Measurements from ENCODE around the gene ADIPOR2.

Gene ADIPOR2

DNA sequence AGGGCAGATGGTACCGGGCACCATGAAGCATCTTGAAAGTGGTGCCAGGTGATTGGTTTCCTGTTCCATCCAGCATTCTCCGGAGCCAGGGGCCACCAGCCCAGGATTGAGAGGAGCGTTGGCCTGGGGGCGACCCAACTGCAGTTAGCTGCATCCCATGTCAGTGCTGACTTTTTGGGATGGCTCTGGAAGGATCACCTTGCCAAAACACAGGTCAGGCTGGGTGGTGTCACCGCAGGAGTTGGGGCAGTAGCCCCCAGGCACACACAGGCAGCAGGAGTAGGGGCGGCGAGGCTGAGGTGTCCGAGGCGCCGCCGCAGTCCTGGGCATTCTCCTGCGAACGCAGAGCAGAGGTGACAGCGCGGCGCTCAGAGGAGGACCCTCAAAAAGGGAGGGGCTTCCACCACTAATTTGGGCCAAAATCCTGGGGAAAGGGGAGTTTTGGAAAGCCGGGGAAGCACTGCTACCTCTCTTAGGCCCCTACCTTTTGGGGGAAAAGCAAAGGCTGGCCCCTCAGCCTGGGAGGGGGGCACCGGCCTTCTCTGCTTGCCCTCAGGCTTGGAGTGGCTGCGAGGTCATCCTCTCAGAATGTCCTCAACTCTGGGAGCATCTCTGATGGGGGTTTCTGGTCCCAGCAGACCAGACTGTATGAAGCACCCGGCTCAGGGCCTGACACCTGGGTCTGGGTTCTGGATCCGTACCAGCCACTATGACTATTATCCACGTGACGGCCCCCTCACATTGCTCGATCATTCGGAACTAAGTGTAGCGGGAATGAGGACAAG is 102.7 kb downstream of the ADIPOR2 start:
- no peak overlapping the region for H3K4me3 ChIP-seq (ENCODE audit: low read length)
- no peak for DNase-seq (ENCODE audit: low read depth, low spot score)

GRCh38 chr12:1794440-1795090 is 103.7 kb downstream of the ADIPOR2 start:
- no peak overlapping the region for H3K4me3 ChIP-seq (ENCODE audit: low read length)
- DNase-seq (ENCODE audit: low read depth, low spot score): no peak

GRCh38 chr12:1795221-1795784 is 104.4 kb downstream of the ADIPOR2 start:
- DNase-seq (ENCODE audit: low read depth, low spot score): no peak
- no peak overlapping the region for H3K4me3 ChIP-seq (ENCODE audit: low read length)

- DNase-seq (ENCODE audit: low read depth, low spot score): peak; percentile 89
- peak overlapping the region; percentile 72 for H3K4me3 ChIP-seq (ENCODE audit: low read length)
Observed at GRCh38 chr12:1795785-1796514, 105.1 kb downstream of the ADIPOR2 start.

GRCh38 chr12:1796515-1797010 is 105.7 kb downstream of the ADIPOR2 start:
- DNase-seq (ENCODE audit: low read depth, low spot score): no peak
- H3K4me3 ChIP-seq (ENCODE audit: low read length): peak overlapping the region; percentile 72

DNA sequence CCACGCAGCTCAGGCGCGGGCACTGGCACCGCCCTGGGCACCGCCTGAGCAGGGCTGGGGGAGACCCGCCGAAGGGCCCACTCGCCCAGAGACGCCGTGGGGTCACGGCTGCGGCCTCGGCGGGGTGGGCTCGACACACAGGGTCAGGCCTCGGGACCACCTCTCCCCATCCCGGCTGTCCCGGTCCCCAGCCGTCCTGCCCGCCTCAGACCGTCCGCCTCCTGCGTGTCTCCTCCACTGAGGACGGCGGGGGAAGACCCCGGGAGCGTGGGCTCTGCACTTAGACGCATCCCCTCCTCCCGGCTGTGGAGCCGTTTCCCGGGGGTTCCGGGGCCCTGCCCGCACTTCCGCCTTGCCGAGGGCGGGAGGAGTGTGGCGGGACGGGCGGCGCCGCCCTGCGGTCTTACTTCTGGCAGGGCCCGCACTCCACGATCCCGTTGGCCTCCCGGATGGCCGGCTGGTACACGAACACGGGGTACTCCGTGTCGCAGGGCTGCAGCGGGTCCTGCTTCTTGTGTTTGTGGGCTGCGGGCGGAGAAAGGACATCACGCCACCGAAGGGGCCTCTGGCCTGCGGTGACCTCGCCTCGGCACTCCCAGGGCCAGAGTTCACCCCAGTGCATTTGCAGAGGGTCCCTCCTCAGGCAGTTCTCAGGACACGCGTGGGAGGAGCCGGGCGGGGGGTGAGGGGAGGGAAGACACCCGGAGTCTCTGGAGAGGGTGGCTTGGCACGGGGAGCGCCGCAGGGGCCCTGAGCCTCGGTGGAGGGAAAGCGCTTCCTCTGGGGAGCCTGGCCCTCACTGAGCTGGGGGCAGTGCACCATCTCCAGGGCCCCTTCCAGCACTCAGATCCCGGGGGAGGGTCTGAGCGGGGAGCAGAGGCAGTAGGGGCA is 106.4 kb downstream of the ADIPOR2 start:
- DNase-seq (ENCODE audit: low read depth, low spot score): peak; percentile 43
- peak overlapping the region; percentile 72 for H3K4me3 ChIP-seq (ENCODE audit: low read length)

DNA sequence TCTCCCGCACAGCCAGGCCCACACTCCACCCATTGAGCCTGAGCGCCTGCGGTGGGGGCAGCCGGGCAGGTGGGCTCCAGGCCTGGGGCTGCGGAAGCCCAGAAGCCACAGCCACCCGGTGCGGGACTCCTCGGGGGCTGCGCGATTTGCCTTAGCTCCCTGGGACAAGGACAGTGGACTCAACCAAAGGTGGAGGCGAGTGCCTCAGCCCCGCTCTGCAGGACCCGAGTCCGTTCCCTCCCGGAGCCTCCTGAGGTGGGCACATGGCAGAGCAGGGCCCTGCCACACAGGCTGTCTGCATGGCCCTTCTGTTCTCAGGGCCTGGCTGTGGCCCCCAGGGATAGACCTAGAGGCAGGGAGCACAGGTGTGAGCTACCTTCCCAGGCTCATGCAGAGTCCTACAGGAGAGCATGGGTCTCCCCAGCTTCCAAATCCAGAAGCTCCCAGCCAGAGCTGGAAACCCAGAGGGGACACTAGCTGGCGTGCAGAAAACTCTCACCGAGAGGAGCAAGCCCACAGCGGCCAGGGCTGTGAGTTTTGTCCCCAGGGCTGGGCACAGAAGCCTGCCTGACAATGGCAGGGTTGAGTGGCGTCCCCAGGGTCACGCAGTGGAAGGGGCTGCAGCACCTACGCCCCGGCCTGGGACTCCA is 107.2 kb downstream of the ADIPOR2 start:
- DNase-seq (ENCODE audit: low read depth, low spot score): no peak
- H3K4me3 ChIP-seq (ENCODE audit: low read length): peak overlapping the region; percentile 72

GRCh38 chr12:1798641-1799020 is 107.8 kb downstream of the ADIPOR2 start:
- H3K4me3 ChIP-seq (ENCODE audit: low read length): no peak overlapping the region
- no peak for DNase-seq (ENCODE audit: low read depth, low spot score)

DNA sequence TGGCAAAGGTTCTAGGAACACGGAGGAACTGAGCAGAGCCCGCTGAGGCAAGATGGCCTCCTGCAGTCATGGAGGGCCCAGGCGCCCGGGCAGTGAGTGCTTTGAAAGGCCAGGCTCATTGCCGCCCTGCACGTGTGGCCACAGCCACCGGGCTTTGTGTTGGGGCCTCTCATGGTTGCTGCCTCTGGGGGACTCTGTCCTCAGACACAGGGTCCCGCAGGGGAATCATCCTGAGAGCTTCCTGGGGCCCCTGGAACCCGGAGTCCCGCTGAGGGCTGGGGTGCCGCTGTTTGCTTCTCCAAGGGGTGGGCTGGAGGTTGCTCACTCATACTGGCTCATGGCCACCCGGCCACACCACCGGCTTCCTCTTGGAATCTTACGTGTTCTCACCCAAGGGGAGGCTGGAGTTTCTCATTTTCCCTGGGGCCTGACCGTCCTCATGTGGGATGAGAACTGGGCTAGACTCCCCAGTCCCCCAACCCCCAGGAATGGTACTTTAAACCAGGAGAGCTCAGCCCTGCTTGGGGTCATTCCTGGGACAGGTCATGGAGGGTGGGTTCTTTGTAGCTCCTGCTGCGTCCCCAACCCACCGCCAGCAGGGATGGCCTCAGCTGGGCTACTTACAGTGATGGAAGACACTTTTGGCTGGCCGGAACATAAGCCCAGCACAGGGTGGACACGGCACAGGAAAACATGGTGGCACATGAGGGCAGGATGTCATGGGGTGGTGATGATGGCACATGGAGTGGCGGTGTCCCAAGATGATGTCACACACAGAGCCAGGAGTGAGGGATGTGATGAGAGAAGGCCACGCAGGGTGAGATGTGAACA is 108.4 kb downstream of the ADIPOR2 start:
- H3K4me3 ChIP-seq (ENCODE audit: low read length): no peak overlapping the region

GRCh38 chr12:1799882-1800400 is 109.1 kb downstream of the ADIPOR2 start:
- H3K4me3 ChIP-seq (ENCODE audit: low read length): no peak overlapping the region
- no peak for DNase-seq (ENCODE audit: low read depth, low spot score)

More for the DNA sequence above, 108.4 kb downstream of the ADIPOR2 start:
- no peak for DNase-seq (ENCODE audit: low read depth, low spot score)

GRCh38 chr12:1800401-1801302 is 109.8 kb downstream of the ADIPOR2 start:
- DNase-seq (ENCODE audit: low read depth, low spot score): peak; percentile 52

GRCh38 chr12:1801303-1801975 is 110.6 kb downstream of the ADIPOR2 start:
- DNase-seq (ENCODE audit: low read depth, low spot score): no peak
- H3K4me3 ChIP-seq (ENCODE audit: low read length): no peak overlapping the region

More at GRCh38 chr12:1800401-1801302, 109.8 kb downstream of the ADIPOR2 start:
- H3K4me3 ChIP-seq (ENCODE audit: low read length): no peak overlapping the region

DNA sequence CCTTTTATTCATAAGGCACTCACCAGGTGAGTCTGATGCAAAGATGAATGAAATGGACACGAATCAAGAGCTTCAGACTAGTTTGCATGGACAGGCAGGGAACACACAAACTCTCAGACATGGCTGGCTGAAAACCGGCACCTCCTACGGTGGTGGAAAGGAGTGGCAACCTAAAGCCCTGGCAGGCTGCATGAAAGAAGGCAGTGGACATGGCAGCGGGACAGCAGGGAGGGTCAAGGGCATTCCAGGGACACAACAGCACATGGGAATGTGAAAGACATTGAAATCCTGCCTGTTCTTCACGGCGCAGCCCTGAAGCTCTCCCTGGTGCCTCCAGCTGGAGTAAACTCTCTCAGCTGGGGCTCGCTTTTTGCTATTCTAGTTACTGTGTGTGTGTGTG is 112.9 kb downstream of the ADIPOR2 start:
- no peak overlapping the region for H3K4me3 ChIP-seq (ENCODE audit: low read length)
- DNase-seq (ENCODE audit: low read depth, low spot score): no peak

- H3K4me3 ChIP-seq (ENCODE audit: low read length): peak overlapping the region; percentile 32
- peak; percentile 88 for DNase-seq (ENCODE audit: low read depth, low spot score)
Observed at GRCh38 chr12:1804545-1805332, 113.9 kb downstream of the ADIPOR2 start.

Data from Jurkat, Clone E6-1 (cell line).